ENCODE results near the gene SYDE1. TPM values are rescaled to one million over a fixed set of nuclear protein-coding genes. Genes with fewer than 3 reads are reported as not detected.
A peak's percentile ranks its signal among the peaks of the same experiment; 100 is the strongest.

Gene SYDE1
- total RNA-seq, 4 donors from 2014 or later: 42.8 to 106 (median 77.1) TPM

DNA sequence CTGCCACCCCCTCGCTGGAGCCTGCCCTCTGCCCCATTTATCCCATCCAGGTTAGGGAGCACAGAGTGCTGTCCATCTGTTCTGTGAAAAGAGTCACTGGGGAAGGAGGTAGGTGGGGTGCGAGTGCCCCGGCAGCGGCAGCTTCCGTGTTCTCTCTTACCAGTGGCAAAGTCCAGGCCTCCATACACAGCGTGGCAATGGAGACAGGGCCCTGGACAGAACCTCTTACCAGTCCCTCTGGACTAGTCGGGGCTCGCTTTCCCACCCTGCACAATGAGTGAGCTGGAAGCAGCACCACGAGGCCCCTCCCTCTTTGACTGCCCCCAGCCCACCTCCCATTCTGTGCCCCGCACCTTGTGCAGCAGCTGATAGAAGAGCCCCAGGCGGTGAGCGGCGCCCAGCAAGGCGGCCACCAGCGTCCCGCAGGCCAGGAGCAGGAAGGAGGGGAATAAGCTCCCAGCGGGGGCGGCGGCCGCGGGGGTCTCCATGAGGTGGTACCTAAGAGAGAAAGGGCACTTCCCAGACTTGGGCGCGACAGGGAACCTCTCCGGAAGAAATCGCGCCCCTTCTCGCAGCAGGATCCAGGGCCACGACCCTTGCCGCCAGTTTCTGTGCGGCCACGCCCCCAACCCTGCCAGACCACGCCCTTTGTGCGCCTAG lies 17.5 kb downstream of the SYDE1 start:
- peak overlapping the region; percentile 66 to 95 (median 77) for H3K4me3 ChIP-seq
- intact Hi-C loops (cut with DNase I): loop anchor here (2.0 kb wide), 1 partner anchor 18 kb away; the partner anchor contains the start of gene SYDE1
- 3% methylated on average over 17 of the region's 33 CpGs for WGBS
- no peak for TF ChIP-seq POLR2A (IDR thresholded peaks at IDR 0.05; ENCODE audit: low read depth)
- no peak for TF ChIP-seq POLR2AphosphoS5 (IDR thresholded peaks at IDR 0.05)
- TF ChIP-seq, protein P1, sequence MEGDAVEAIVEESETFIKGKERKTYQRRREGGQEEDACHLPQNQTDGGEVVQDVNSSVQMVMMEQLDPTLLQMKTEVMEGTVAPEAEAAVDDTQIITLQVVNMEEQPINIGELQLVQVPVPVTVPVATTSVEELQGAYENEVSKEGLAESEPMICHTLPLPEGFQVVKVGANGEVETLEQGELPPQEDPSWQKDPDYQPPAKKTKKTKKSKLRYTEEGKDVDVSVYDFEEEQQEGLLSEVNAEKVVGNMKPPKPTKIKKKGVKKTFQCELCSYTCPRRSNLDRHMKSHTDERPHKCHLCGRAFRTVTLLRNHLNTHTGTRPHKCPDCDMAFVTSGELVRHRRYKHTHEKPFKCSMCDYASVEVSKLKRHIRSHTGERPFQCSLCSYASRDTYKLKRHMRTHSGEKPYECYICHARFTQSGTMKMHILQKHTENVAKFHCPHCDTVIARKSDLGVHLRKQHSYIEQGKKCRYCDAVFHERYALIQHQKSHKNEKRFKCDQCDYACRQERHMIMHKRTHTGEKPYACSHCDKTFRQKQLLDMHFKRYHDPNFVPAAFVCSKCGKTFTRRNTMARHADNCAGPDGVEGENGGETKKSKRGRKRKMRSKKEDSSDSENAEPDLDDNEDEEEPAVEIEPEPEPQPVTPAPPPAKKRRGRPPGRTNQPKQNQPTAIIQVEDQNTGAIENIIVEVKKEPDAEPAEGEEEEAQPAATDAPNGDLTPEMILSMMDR (IDR thresholded peaks at IDR 0.05): no peak
- no peak for TF ChIP-seq EP300 (IDR thresholded peaks at IDR 0.05)
- peaks cover 13 to 38% (median 36%) of the 10 kb centered on the region in 4 donors for H3K36me3 ChIP-seq
- H3K9me3 ChIP-seq: no peaks in the 10 kb centered on the region
- peaks cover 19 to 30% (median 29%) of the 10 kb centered on the region in 4 donors for H3K4me1 ChIP-seq
- H3K27me3 ChIP-seq: no peaks in the 10 kb centered on the region
- no peak for DNase-seq (ENCODE audit: extremely low spot score)
- peak overlapping the region; percentile 85 to 95 (median 94) for H3K27ac ChIP-seq (replicated peaks in 1 of 4)

DNA sequence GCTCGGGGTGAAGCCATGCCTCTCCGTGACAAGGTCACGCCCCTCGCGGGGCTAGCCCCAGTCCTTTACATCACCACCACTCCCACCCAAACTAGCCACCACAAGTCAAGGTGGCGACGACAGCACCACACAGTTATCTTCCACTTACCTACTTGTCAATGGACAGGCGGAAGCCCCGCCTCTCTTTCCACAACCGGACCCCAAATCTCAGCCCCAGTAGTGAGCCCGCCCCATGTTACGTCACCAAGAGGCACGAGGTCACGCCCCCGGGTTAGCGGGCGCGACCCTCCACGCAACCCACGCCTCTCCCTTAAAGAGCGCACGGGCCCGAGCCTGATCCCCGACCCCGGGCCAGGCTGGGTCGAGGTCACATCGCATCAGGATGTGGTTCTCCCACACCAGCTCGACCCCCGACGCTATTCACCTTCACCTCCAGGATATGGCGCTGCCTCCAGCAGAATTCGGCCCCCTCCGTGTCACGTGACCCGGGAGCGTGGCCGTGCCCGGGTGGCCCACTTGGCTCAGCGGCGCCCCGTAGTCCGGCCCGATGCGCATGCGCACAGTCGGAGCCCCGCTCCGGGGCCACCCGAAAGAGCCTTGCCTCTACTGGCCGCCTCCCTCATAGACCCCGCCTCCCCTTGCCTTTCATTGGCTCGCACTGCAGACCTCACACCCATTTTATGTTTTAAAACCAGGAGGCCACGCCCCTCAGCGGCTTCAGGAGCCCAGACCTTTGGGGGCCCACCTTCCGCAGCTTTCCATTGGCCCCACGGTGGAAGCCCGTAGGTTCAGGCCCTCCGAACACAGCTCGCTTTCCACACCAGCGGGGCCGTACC lies 18.2 kb downstream of the SYDE1 start:
- peaks cover 9 to 30% (median 28%) of the 10 kb centered on the region in 4 donors for H3K36me3 ChIP-seq
- under 1% methylated on average over 22 of the region's 61 CpGs for WGBS
- H3K27ac ChIP-seq (replicated peaks in 1 of 4): peak overlapping the region; percentile 85 to 95 (median 94)
- TF ChIP-seq, protein P1 (IDR thresholded peaks at IDR 0.05): peak in 2 of 3 experiments; percentile 9 to 31
- TF ChIP-seq POLR2AphosphoS5 (IDR thresholded peaks at IDR 0.05) (peak; percentile 91 to 93), POLR2A (IDR thresholded peaks at IDR 0.05; ENCODE audit: low read depth) (peak; percentile 15), EP300 (IDR thresholded peaks at IDR 0.05) (no peak)
- peak; percentile 99 for DNase-seq (ENCODE audit: extremely low spot score)
- peak overlapping the region; percentile 66 to 95 (median 77) for H3K4me3 ChIP-seq
- no peaks in the 10 kb centered on the region for H3K9me3 ChIP-seq
- peaks cover 19 to 30% (median 29%) of the 10 kb centered on the region in 4 donors for H3K4me1 ChIP-seq
- H3K27me3 ChIP-seq: no peaks in the 10 kb centered on the region
- intact Hi-C loops (cut with DNase I): loop anchor here (2.0 kb wide), 1 partner anchor 19 kb away; the partner anchor contains the start of gene SYDE1

DNA sequence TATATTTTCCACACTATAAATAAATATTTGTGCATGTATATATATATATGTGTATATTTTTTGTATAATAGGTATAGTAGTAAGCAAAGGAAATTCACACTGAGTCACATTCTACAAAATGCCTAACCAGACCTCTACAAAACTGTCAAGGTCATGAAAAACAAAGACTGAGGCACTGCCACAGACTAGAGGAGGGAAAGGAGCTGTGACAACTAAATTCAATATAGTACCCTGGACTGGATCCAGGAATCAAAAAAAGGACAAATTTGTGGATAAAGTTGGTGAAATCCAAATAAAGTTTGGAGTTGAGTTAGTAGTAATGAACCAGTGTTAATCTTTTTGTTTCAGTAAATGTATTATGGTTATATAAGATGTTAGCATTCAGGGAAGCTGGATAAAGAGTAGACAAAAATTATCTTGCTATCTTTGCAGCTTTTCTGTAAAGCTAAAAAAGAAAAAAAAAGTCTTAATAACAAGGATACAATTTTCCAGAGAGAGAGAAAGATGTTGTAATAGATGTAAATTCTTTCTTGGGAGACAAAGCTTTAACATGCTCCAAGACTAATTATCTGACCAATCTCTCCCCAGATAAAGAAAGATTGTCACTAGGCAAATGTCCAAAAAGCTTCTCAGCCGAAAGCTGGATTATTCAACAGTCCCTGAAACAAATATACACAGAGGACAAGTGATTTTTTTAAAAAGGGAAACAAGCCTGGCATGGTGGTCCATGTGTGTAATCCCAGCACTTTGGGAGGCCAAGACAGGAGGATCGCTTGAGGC lies 19.1 kb downstream of the SYDE1 start:
- intact Hi-C loops (cut with DNase I): no loop called here
- peak overlapping the region; percentile 66 to 95 (median 77) for H3K4me3 ChIP-seq
- H3K9me3 ChIP-seq: no peaks in the 10 kb centered on the region
- peaks cover 7 to 22% (median 20%) of the 10 kb centered on the region in 4 donors for H3K36me3 ChIP-seq
- peaks cover 19 to 30% (median 29%) of the 10 kb centered on the region in 4 donors for H3K4me1 ChIP-seq
- no peaks in the 10 kb centered on the region for H3K27me3 ChIP-seq
- no peak for DNase-seq (ENCODE audit: extremely low spot score)
- no peak for TF ChIP-seq EP300 (IDR thresholded peaks at IDR 0.05)
- TF ChIP-seq POLR2A (IDR thresholded peaks at IDR 0.05; ENCODE audit: low read depth): no peak
- TF ChIP-seq POLR2AphosphoS5 (IDR thresholded peaks at IDR 0.05): no peak
- TF ChIP-seq, protein P1 (IDR thresholded peaks at IDR 0.05): no peak
- 62% methylated on average over 2 of the region's 2 CpGs for WGBS
- peak overlapping the region; percentile 85 to 95 (median 94) for H3K27ac ChIP-seq (replicated peaks in 1 of 4)

DNA sequence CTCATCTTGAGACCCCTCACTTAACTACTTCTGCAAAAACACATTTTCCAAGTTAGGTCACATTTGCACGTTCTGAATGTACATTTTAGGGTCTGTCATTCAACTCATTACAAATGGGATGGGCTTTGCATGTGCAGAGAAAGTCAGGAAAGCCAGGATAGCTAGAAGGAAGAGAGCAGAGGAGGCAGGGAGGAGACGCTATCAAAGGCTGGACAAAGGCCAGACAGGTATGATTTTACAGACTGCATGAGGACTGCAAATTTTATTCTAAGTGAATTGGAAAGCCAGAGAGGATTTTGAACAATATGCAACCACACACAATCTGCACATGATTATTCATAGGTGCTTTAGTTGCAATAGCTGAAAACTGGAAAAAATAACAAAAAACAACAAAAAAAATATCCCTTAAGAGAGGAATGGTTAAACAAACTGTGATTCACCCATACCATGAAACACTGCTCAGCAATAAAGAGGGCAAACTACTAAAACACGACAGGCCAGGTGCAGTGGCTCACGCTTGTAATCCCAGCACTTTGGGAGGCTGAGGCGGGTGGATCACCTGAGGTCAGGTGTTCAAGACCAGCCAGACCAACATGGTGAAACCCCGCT lies 21.1 kb downstream of the SYDE1 start:
- Histone ChIP-seq H3K4me1 (peaks cover 15 to 26% (median 25%) of the 10 kb centered on the region in 4 donors), H3K27me3 (no peaks in the 10 kb centered on the region), H3K9me3 (no peaks in the 10 kb centered on the region), H3K27ac (replicated peaks in 1 of 4) (no peak overlapping the region), H3K36me3 (peaks cover 0 to 2% (median under 1%) of the 10 kb centered on the region in 4 donors), H3K4me3 (no peak overlapping the region)
- DNase-seq (ENCODE audit: extremely low spot score): no peak
- intact Hi-C loops (cut with DNase I): no loop called here
- TF ChIP-seq, protein P1 (IDR thresholded peaks at IDR 0.05): no peak
- TF ChIP-seq POLR2AphosphoS5 (IDR thresholded peaks at IDR 0.05) (no peak), POLR2A (IDR thresholded peaks at IDR 0.05; ENCODE audit: low read depth) (no peak), EP300 (IDR thresholded peaks at IDR 0.05) (no peak)
- 67% methylated on average over 6 of the region's 6 CpGs for WGBS

Data from esophagus muscularis mucosa (tissue), 4 donors.